ENCODE measurements around the gene MCM3AP. TPM values are rescaled to one million over a fixed set of nuclear protein-coding genes. Genes with fewer than 3 reads are reported as not detected.
"Not testable (repeated sequence)": the region's sequence is repeated elsewhere in the genome, so short reads cannot be mapped to it uniquely, and the experiment has no call there.

Gene MCM3AP
- total and polyA plus RNA-seq, 4 donors, result 14.7 to 111 (median 67.1) TPM

DNA sequence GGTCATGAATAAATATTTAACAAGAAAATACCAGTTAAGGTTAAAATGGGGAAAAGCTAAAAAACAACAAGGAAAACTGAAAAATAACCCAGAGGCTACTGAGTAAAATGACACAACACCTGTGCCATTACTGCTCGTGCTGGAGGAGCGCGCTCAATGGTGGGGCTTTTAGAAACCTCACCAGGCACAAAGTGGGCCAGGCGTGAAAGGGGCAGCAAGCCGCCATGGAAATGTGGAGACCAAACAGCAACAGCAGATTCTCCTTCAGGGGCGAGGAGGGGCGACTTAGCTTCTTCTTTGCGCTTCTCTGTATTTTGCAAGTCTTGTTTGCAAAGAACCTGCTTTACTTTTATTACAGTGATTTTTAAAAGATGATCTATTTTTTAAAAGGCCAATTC lies 82.2 kb downstream of the MCM3AP start:
- H3K36me3 ChIP-seq (ENCODE audit: control insufficient read depth in 1 of 2, insufficient read depth in 2 of 2, low read length in 1 of 2), result peaks cover 5 to 10% of the 10 kb centered on the region in 2 donors
- H3K27me3 ChIP-seq (ENCODE audit: control insufficient read depth in 1 of 2, insufficient read depth in 2 of 2, low read length in 1 of 2), result no peaks in the 10 kb centered on the region
- DNase-seq (peak in 1 of 2 donors; percentile 11), ATAC-seq (ENCODE audit: low FRiP score) (no peak)
- H3K27ac ChIP-seq (ENCODE audit: low read depth in 1 of 2, low read length in 2 of 2), result no peak overlapping the region
- no peak overlapping the region for H3K4me3 ChIP-seq (ENCODE audit: low read length in 2 of 2)
- intact Hi-C loops (cut with DNase I), result no loop called here
- no peaks in the 10 kb centered on the region for H3K9me3 ChIP-seq (ENCODE audit: control insufficient read depth, low read length)
- WGBS, 2 donors, result 94 to 95% methylated on average over 8 of the region's 8 CpGs
- H3K4me1 ChIP-seq (ENCODE audit: control insufficient read depth in 1 of 2, insufficient read depth in 2 of 2, low read length in 2 of 2), result no peaks in the 10 kb centered on the region

DNA sequence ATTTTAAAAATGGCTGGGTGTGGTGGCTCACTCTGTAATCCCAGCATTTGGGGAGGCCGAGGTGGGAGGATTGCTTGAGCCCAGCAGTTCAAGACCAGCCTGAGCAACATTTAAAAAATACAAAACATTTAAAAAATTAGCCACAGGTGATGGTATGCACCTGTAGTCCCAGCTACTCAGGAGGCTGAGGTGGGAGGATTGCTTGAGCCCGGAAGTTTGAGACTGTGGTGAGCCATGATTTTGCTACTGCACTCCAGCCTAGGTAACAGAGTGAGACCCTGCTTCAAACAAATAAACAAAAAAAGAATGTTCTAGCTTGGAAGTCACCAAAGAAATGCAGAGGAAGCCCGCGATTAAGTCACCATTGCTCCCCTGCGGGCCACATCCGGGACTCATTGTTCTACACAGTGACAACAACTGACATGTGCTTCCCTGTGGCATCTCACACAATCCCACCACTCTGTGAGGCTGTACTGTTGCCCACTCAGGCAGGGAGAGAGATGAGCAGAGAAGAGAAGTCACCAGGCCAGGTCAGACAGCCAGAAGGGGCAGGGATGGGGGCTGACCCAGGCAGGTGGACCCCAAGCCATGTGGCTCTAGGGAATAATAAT lies 82.7 kb downstream of the MCM3AP start:
- peak; percentile 19 to 27 for DNase-seq
- ATAC-seq (ENCODE audit: low FRiP score), result no peak
- H3K36me3 ChIP-seq (ENCODE audit: control insufficient read depth in 1 of 2, insufficient read depth in 2 of 2, low read length in 1 of 2), result peaks cover 5 to 10% of the 10 kb centered on the region in 2 donors

DNA sequence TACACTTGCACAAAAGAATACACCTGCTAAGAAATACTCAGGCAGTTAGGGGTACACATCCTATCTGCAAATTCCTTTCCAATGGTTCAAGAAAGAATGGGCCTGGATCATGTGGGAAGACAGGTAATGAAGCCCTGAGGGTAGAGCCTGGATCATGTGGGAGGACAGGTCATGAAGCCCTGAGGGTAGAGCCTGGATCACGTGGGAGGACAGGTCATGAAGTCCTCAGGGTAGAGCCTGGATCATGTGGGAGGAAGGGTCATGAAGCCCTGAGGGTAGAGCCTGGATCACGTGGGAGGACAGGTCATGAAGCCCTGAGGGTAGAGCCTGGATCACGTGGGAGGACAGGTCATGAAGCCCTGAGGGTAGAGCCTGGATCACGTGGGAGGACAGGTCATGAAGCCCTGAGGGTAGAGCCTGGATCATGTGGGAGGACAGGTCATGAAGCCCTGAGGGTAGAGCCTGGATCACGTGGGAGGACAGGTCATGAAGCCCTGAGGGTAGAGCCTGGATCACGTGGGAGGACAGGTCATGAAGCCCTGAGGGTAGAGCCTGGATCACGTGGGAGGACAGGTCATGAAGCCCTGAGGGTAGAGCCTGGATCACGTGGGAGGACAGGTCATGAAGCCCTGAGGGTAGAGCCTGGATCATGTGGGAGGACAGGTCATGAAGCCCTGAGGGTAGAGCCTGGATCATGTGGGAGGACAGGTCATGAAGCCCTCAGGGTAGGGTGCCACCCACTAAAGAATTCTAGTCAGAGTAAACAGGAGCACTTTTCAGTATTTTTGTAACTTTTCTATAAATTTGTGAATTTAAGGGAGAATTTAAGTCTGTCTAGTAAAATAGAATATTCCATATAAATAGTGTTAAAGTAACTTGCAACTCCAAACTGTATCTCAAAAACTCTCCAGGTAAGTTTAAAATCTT lies 84.3 kb downstream of the MCM3AP start:
- H3K4me3 ChIP-seq (ENCODE audit: low read length in 2 of 2); H3K9me3 ChIP-seq (ENCODE audit: control insufficient read depth, low read length); intact Hi-C loops (cut with DNase I); H3K27ac ChIP-seq (ENCODE audit: low read depth in 1 of 2, low read length in 2 of 2); H3K36me3 ChIP-seq (ENCODE audit: control insufficient read depth in 1 of 2, insufficient read depth in 2 of 2, low read length in 1 of 2); H3K4me1 ChIP-seq (ENCODE audit: control insufficient read depth in 1 of 2, insufficient read depth in 2 of 2, low read length in 2 of 2); DNase-seq; ATAC-seq (ENCODE audit: low FRiP score); H3K27me3 ChIP-seq (ENCODE audit: control insufficient read depth in 1 of 2, insufficient read depth in 2 of 2, low read length in 1 of 2): not testable (repeated sequence)
- 83 to 95% methylated on average over 3 of the region's 8 CpGs for WGBS, 2 donors

More for the DNA sequence above, 82.7 kb downstream of the MCM3AP start:
- intact Hi-C loops (cut with DNase I), result no loop called here
- H3K4me3 ChIP-seq (ENCODE audit: low read length in 2 of 2), result no peak overlapping the region
- no peaks in the 10 kb centered on the region for H3K4me1 ChIP-seq (ENCODE audit: control insufficient read depth in 1 of 2, insufficient read depth in 2 of 2, low read length in 2 of 2)
- 93 to 94% methylated on average over 6 of the region's 6 CpGs for WGBS, 2 donors
- H3K27me3 ChIP-seq (ENCODE audit: control insufficient read depth in 1 of 2, insufficient read depth in 2 of 2, low read length in 1 of 2), result no peaks in the 10 kb centered on the region
- H3K9me3 ChIP-seq (ENCODE audit: control insufficient read depth, low read length), result no peaks in the 10 kb centered on the region
- H3K27ac ChIP-seq (ENCODE audit: low read depth in 1 of 2, low read length in 2 of 2), result no peak overlapping the region

DNA sequence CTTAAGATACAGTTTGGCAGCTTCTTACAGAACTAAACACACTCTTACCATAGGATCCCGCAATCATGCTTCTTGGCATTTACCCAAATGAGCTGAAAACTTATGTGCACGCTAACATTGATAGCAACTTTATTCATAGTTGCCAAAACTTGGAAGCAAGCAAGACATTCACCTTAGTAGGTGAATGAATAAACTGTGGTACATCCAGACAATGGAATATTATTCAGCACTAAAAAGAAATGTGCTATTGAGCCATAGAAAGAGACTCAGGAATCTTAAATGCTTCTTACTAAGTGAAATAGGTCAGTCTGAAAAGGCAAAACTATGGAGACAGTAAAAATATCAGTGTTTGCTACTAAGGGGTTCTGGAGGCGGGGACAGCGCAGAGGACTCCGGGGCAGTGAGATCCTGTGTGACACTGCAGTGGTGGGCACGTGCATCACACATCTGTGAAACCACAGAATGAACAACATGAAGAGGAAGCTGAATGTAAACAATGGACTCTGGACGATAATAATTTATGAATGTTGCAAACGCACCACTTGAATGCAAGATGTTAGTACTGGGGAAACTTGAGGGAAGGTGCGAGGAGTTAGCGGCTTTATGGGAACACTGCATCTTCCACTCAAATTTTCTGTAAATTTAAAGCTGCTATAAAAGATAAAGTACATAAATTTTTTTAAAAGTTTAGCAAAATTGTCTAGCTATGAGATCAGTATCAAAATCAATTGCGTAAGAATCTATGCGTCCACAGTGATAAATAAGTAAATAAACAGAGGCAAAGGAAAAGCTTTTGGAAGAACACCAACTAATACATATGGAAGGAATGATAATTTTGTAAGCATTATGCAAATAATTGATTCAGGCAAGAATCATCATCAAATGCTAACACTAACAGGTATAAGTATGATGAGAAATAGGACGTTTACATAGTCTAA lies 85.7 kb downstream of the MCM3AP start:
- intact Hi-C loops (cut with DNase I), result no loop called here
- Histone ChIP-seq H3K27ac (ENCODE audit: low read depth in 1 of 2, low read length in 2 of 2) (no peak overlapping the region), H3K27me3 (ENCODE audit: control insufficient read depth in 1 of 2, insufficient read depth in 2 of 2, low read length in 1 of 2) (no peaks in the 10 kb centered on the region), H3K4me1 (ENCODE audit: control insufficient read depth in 1 of 2, insufficient read depth in 2 of 2, low read length in 2 of 2) (no peaks in the 10 kb centered on the region), H3K36me3 (ENCODE audit: control insufficient read depth in 1 of 2, insufficient read depth in 2 of 2, low read length in 1 of 2) (peaks cover 7 to 15% of the 10 kb centered on the region in 2 donors), H3K9me3 (ENCODE audit: control insufficient read depth, low read length) (no peaks in the 10 kb centered on the region), H3K4me3 (ENCODE audit: low read length in 2 of 2) (no peak overlapping the region)
- DNase-seq, result peak in 1 of 2 donors; percentile 33
- 80 to 85% methylated on average over 13 of the region's 13 CpGs for WGBS, 2 donors
- no peak for ATAC-seq (ENCODE audit: low FRiP score)

DNA sequence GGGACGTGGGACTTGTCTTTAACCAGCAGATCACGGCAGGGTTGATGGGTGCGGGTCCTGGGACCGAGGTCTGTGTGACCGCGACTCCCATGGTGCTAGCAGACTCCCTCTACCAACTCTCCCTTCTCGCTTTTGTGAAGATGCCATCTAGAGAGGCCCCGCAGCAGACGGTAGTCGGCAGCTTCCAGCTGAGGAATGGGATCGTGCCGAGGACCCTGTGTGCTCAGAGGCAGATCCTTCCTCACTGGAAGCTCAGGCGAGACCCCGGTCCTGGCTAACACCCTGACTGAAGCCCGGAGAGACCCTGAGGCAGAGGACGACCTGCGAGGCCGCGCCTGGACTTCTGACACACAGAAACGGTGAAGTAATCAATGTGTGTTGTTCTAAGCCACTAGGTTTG lies 88.7 kb downstream of the MCM3AP start:
- Histone ChIP-seq H3K9me3 (ENCODE audit: control insufficient read depth, low read length) (no peaks in the 10 kb centered on the region), H3K4me3 (ENCODE audit: low read length in 2 of 2) (no peak overlapping the region), H3K27ac (ENCODE audit: low read depth in 1 of 2, low read length in 2 of 2) (no peak overlapping the region), H3K4me1 (ENCODE audit: control insufficient read depth in 1 of 2, insufficient read depth in 2 of 2, low read length in 2 of 2) (no peaks in the 10 kb centered on the region), H3K27me3 (ENCODE audit: control insufficient read depth in 1 of 2, insufficient read depth in 2 of 2, low read length in 1 of 2) (no peaks in the 10 kb centered on the region), H3K36me3 (ENCODE audit: control insufficient read depth in 1 of 2, insufficient read depth in 2 of 2, low read length in 1 of 2) (peaks cover 5 to 19% of the 10 kb centered on the region in 2 donors)
- intact Hi-C loops (cut with DNase I), result no loop called here
- 86 to 87% methylated on average over 20 of the region's 20 CpGs for WGBS, 2 donors
- peak; percentile 32 to 57 for DNase-seq
- ATAC-seq (ENCODE audit: low FRiP score), result no peak

DNA sequence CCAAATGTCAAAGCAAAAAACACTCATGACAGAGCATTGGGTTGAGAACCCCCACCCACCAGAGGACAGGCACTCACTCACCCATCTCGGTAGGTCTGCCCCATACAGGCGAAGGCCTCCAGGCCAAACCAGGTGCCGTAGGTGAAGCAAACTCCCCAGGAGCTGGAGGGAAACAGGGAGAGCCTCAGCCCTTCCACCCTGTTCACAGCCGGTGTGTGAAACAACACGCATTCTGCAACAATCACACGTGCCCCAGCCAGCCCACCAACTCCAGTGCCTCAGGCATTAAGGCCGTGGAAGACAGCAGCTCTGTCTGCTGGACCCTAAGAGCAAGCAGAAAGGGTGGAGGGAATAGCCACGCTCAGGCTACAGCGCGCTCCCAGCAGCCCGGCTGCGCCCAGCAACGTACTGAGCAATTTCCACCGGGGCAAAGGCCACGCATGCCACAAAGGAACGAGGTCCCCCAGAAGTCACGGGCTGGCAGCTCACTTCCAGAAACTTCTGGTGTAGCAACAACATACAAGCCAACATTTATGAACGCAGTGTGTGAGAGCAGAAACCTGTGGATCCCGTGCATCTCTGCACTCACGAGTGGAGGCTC lies 89.7 kb downstream of the MCM3AP start:
- 91 to 92% methylated on average over 20 of the region's 20 CpGs for WGBS, 2 donors
- intact Hi-C loops (cut with DNase I), result no loop called here
- Histone ChIP-seq H3K36me3 (ENCODE audit: control insufficient read depth in 1 of 2, insufficient read depth in 2 of 2, low read length in 1 of 2) (peaks cover 5 to 19% of the 10 kb centered on the region in 2 donors), H3K9me3 (ENCODE audit: control insufficient read depth, low read length) (no peaks in the 10 kb centered on the region), H3K4me1 (ENCODE audit: control insufficient read depth in 1 of 2, insufficient read depth in 2 of 2, low read length in 2 of 2) (no peaks in the 10 kb centered on the region), H3K27me3 (ENCODE audit: control insufficient read depth in 1 of 2, insufficient read depth in 2 of 2, low read length in 1 of 2) (no peaks in the 10 kb centered on the region), H3K4me3 (ENCODE audit: low read length in 2 of 2) (no peak overlapping the region), H3K27ac (ENCODE audit: low read depth in 1 of 2, low read length in 2 of 2) (no peak overlapping the region)
- no peak for ATAC-seq (ENCODE audit: low FRiP score)
- DNase-seq, result peak; percentile 29 to 49

DNA sequence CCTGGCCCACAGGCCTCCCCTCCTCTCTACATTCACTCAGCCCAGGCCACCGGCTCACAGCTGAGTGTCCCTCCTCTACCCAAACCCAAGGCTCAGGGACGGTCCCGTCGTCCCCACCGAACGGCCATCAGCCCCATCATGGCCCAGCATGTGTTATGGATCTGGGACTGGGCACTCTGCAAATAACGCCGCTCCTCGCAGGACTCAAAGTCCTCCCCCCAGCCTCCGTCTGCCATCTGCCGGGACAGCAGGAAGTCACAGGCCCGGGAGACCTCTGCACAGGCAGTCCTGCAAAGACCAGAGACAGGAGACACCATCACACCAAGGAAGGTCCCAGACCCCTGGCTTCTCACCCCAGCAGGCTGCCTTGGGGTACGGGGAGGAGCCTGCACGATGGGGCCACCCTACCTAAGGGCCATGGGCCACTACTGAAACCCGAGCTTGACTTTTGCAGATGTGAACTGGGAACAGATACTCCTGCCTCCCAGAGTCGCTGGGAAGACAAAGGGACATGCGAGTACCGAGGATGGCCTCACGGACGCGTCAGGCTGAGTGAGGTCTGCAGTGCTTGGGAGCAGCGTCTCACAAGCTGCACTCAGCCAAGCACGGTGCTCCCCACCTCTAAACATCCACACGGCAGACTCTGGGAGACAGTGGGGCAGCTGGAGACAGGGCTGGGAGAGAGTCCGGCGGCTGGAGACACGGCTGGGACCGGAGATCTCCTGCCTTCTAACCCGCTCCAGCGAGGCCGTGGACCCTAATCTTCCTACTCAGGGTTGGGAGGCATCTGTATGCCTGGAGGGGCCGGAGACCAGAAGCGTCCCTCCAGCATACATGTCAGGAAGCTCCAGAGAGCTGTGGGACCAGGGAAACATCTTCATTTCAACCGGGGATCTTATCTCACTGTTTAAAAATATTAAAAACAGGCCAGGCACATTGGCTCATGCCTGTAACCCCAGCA lies 90.8 kb downstream of the MCM3AP start:
- intact Hi-C loops (cut with DNase I), result no loop called here
- ATAC-seq (ENCODE audit: low FRiP score), result peak; percentile 16
- 92% methylated on average over 34 of the region's 34 CpGs for WGBS, 2 donors
- Histone ChIP-seq H3K27ac (ENCODE audit: low read depth in 1 of 2, low read length in 2 of 2) (no peak overlapping the region), H3K36me3 (ENCODE audit: control insufficient read depth in 1 of 2, insufficient read depth in 2 of 2, low read length in 1 of 2) (peaks cover 4 to 19% of the 10 kb centered on the region in 2 donors), H3K9me3 (ENCODE audit: control insufficient read depth, low read length) (no peaks in the 10 kb centered on the region), H3K4me3 (ENCODE audit: low read length in 2 of 2) (no peak overlapping the region), H3K27me3 (ENCODE audit: control insufficient read depth in 1 of 2, insufficient read depth in 2 of 2, low read length in 1 of 2) (no peaks in the 10 kb centered on the region), H3K4me1 (ENCODE audit: control insufficient read depth in 1 of 2, insufficient read depth in 2 of 2, low read length in 2 of 2) (no peaks in the 10 kb centered on the region)
- peak; percentile 38 to 69 for DNase-seq

Measured in aorta (tissue), 5 donors.